NCI-H226 (cell line): ENCODE measurements around the gene KHDC1L.
"Not testable (repeated sequence)": the region's sequence is repeated elsewhere in the genome, so short reads cannot be mapped to it uniquely, and the experiment has no call there.

Experiments
- DNase-seq: peaks from one replicate; pipeline ENCODE4 v3.0.0-alpha.2; 2015

Gene KHDC1L

GRCh38 chr6:73225396-73225795 lies at the start of gene KHDC1L:
KHDC1L (minus strand) TSS chr6:73225496; CDS start chr6:73225408, 88 bp downstream.
- DNase-seq, result no peak

GRCh38 chr6:73269296-73269695 lies 44.0 kb upstream of the KHDC1L start:
- not testable (repeated sequence) for DNase-seq

DNA sequence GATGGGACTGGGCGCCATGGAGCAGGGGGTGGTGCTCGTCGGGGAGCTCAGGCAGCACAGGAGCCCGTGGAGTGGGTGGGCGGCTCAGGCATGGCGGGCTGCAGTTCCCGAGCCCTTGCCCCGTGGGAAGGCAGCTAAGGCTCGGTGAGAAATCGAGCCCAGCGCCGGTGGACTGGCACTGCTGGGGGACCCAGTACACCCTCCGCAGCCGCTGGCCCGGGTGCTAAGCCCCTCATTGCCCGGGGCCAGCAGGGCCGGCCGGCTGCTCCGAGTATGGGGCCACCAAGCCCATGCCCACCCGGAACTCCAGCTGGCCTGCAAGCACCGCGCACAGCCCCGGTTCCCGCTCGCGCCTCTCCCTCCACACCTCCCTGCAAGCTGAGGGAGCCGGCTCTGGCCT lies 43.6 kb upstream of the KHDC1L start:
- DNase-seq, result not testable (repeated sequence)

GRCh38 chr6:73264446-73264845 lies 39.1 kb upstream of the KHDC1L start:
- no peak for DNase-seq

DNA sequence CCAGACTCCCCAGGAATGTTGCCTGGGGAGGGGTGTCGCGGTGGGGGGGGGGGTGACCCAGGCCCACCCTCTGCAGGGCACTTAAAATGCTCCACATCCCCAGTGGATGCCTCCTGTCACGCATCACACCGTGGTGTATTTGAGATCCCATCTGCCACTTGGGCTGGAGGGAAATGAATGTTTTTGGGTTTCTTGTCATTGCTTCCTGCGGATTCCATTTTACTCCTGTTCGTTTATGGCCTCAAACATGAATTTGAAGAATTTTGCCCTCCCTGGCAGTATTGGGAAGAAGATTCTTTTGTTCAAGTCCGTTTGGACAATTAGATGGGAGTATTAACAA lies 38.2 kb upstream of the KHDC1L start:
- DNase-seq, result no peak

GRCh38 chr6:73262671-73263569 lies 37.6 kb upstream of the KHDC1L start, which contains the start of gene KHDC1:
KHDC1 (minus strand) TSS chr6:73263196; CDS start chr6:73242517, 20,679 bp downstream.
- DNase-seq, result peak; percentile 48

DNA sequence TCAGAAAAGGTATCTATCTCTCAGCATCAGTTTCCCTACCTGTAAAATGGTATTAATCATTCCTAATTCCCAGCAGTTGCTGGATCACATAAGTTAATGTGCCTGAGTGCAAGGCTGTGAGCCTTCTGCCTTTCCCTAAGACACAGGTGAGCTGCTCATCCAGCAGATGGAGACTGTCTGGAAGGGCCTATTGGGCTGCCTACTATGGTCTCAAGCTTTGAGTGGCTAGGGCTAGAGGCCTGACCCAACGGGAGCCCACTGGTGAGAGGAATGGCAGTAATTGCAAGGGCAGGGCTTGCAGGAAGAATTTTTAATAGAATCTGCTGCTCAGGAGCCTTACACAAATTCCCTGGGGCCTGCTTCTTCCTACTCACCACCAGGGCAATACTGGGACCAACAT lies 33.4 kb upstream of the KHDC1L start:
- no peak for DNase-seq

GRCh38 chr6:73254323-73254722 lies 29.0 kb upstream of the KHDC1L start:
- not testable (repeated sequence) for DNase-seq

DNA sequence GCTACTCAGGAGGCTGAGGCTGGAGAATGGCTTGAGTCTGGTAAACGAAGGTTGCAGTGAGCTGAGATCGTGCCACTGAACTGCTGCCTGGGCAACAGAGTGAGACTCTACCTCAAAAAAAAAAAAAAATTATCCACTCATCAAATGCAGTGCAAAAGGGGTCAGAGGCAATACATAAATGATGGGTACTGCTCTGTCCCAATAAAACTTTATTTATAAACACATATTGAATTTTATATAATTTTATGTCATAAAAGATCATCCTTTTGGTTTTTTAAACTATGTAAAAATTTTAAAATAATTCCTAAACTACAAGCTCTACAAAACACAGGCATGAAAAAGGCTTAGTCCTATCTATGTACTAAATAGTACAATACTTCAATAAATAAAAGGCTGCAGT lies 27.4 kb upstream of the KHDC1L start:
- no peak for DNase-seq

DNA sequence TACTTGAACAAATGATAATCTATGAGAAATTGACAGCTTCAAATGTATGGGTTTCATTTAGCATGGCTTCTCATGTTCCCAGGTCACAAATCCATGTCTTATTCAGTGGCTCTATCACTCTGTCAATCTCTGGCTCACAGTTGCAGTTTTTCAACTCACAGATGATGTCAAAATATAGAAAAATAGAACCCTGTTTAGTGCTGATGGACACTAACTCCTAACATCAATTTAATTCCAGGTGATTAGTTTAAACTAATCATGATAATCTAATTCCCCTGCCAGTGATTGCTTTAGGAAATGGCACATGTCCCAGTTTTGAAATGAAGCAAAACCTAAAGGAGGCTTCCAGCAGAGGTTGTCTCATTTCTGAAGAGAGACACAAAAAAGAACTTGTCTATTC lies 24.7 kb upstream of the KHDC1L start:
- no peak for DNase-seq

DNA sequence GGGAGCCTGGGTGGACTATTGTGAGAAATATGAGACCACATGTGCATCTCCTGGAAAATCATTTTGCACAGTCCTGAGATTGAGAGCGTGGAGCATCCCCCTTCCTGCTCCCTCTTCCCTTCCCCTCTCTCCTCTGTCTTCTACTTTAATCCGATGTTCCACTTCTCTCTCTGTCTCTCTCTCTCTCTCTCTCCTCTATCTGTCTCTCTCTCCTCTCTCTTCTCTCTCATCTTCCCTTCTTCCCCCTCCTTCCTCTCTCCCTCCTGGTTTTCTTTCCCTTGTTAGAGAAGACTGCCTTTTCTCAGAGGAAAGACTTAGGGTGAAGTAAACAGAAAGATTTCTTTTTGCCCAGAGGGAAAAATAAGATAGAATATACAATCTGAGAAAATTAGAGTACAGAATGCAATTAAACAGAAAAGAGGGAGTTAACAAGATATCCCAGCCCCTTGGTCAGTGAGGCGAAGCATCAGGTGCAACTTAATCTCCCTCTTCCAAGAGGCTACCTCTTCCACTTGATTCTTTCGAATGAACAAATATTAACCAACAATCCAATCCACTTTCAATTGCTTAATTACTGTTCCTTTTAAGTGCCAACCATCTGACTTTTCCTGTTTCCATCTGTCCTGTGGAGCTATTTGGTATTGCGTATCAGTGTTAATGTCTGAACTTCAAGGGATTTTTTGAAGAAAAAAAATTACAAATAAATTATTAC lies 23.1 kb upstream of the KHDC1L start:
- DNase-seq, result no peak

- DNase-seq, result no peak
Observed at GRCh38 chr6:73242001-73242400, 16.7 kb upstream of the KHDC1L start.

DNA sequence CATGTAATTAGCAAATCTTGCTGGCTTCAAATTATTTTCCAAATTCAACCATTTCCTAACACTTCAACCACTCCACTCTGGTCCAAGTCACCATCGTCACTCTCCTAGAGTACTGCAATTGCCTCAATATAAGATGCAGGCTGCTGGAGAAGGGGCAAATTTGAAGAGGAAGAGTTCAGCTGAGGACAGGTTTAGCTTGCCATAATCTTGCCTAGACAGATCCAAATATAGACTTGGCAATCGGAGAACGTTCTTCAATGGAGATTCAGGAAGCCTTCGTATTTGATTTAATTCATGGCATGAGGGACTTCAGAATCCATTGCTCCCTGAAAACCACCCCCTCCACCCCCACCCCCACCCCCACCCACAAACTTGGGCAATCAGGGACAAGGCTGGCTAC lies 15.4 kb upstream of the KHDC1L start:
- no peak for DNase-seq

GRCh38 chr6:73236144-73236750 lies 11.0 kb upstream of the KHDC1L start:
- DNase-seq, result peak; percentile 86

- DNase-seq, result peak; percentile 73
Observed at GRCh38 chr6:73234733-73235132, 9.4 kb upstream of the KHDC1L start.

- peak; percentile 56 for DNase-seq
Observed at GRCh38 chr6:73233971-73234370, 8.7 kb upstream of the KHDC1L start.

DNA sequence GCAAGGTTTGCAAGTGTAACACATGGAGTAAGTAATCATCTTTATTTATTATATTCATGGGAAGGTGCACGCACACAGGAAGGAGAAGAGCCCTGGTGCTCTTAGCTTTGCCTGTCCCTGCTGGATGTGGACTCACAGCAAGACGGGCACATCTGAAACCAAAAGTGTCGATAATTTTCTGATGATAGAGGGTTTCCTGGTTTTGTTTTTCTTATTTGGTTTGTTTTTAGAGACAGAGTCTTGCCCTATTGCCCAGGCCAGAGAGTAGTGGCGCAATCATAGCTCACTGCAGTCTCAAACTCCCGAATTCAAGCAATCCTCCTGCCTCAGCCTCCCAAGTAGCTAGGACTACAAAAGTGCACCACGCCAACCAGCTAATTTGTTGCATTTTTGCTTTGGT lies 7.8 kb upstream of the KHDC1L start:
- no peak for DNase-seq

DNA sequence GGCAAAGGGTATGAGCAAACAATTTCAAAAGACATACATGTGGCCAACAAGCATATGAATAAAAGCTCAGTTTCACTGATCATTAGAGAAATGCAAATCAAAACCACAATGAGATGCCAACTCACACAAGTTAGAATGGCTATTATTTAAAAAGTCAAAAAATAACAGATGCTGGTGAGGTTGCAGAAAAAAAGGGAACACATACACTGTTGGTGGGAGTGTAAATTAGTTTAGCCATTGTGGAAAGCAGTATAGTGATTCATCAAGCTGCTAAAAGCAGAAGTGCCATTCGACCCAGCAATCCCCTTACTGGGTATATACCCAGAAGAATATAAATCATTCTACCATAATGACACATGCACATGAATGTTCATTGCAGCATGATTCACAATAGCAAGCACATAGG lies 6.7 kb upstream of the KHDC1L start:
- no peak for DNase-seq

- DNase-seq, result no peak
Observed at GRCh38 chr6:73227606-73228255, 2.4 kb upstream of the KHDC1L start.

DNA sequence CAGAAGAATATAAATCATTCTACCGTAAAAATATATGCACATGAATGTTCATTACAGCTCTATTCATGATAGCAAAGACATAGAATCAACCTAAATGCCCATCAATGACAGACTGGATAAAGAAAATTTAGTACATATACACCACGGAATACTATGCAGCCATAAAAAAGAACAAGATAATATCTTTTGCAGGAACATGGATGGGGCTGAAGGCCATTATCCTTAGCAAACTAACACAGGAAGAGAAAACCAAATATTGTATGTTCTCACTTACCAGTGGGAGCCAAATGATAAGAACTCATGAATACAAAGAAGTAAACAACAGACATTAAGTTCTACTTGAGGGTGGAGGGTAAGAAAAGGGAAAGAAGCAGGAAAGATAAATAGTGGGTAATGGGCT lies 8.4 kb downstream of the KHDC1L start:
- no peak for DNase-seq

DNA sequence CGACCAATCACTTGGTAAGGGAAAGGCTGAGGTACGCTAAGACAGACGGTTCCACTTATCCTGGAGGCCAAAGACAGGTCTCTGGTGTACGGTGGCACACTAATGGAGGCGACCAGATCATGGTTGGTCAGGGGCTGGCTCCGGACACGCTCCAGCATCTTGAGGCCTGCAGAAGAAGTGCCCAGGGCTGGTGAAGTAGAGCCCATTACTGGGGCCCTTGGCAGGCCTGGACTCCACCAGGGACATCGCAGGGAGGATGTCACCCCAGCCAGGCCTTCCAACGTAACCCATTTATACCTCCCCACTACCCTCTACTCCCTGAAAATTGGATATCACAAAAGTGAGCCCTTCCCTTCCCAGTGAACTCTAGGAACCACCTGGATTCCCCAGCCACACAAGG lies 16.2 kb downstream of the KHDC1L start:
- no peak for DNase-seq

DNA sequence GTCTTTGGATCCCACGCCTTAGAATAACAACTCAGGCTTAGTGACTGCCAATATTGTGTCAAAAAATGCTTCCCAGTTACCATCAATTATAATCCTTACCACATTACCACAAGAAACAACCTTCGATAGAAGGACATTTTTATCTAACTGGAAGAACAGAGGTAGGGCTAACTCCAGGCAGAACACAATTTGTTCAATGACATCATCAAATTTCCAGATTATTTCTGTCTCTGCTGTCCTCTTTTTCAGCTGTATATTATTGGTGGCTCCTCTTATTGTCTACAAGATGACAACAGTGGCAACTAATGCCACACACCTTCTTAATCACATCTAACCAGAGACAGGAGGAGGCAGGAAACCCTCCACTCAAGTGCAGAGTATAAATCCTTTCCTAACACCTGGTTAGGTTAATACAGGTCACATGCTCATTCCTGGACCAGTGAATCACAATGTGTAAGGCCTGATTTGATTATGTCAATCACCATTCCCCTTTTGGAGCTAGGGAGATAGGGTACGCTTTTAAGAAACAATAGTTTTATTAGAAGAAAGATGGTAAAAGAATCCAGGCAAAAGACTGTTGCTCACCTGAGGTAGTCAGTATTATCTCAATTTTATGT lies 18.0 kb downstream of the KHDC1L start:
- DNase-seq, result no peak

- no peak for DNase-seq
Observed at GRCh38 chr6:73204252-73204651, 21.0 kb downstream of the KHDC1L start.
